HCT116 (cell line): ENCODE results near the gene GCN1. TPM values are rescaled to one million over a fixed set of nuclear protein-coding genes. Genes with fewer than 3 reads are reported as not detected.
"Not testable (repeated sequence)": the region's sequence is repeated elsewhere in the genome, so short reads cannot be mapped to it uniquely, and the experiment has no call there.

Source experiments
- ATAC-seq: fragments of 200-7000 bp; cut with Tn5 transposase; 2 replicates; pipeline ENCODE4 v1.9.1; 2020; ENCODE audit warnings: mild to moderate bottlenecking, moderate library complexity
- BruUV-seq: library from RNA; stranded (reverse); fragments of 400-500 nt; replicated peaks from 2 replicates; lab custom pipeline; 2021; lab: Mats Ljungman, UMichigan
- CTCF ChIA-PET: fragments of 300-600 bp; sonication (Branson Sonifier 250); formaldehyde crosslinking; loops from one replicate; lab custom pipeline; 2021; ENCODE audit warnings: antibody characterized with exemption; lab: Charles Lee
- POLR2A ChIA-PET: fragments of 300-600, 350-600 bp; sonication (Branson Sonifier 250); formaldehyde crosslinking; loops from one replicate; lab custom pipeline; 2021; ENCODE audit warnings: antibody characterized with exemption; lab: Charles Lee
- RAD21 ChIA-PET, 2 experiments: fragments of 300-600 bp; sonication (Branson Sonifier 250); formaldehyde crosslinking; loops; one replicate each; lab custom pipeline; 2023; ENCODE audit warnings: low total read pairs in 2 of 2; ENCODE audit not compliant: uncharacterized antibody in 2 of 2, unreplicated experiment in 2 of 2, low non-redundant PET in 1 of 2; lab: Charles Lee
- DNase-seq: peaks from one replicate; pipeline ENCODE4 v3.0.0-alpha.2; 2010; ENCODE audit warnings: low read depth, low spot score
- H2AFZ ChIP-seq: fragments of 200-600 bp; shearing (Covaris generic), sonication (generic); 2 replicates; pipeline ENCODE4 v1.6.1; 2017; ENCODE audit warnings: low read depth, mixed run types, mixed read lengths, antibody characterized with exemption, low read length; ENCODE audit not compliant: poor library complexity, severe bottlenecking
- H3K27ac ChIP-seq: 2 replicates; pipeline ENCODE4 v1.5.1; 2012; ENCODE audit warnings: low read depth, low read length
- H3K27me3 ChIP-seq: fragments of 200-600 bp; sonication (generic); 2 replicates; pipeline ENCODE4 v1.6.1; 2016; ENCODE audit warnings: mixed run types, low read length, mixed read lengths; ENCODE audit not compliant: insufficient read depth
- H3K36me3 ChIP-seq, 2 experiments: fragments of 200-500 bp in 1 of 2; fragments of 200-600 bp in 1 of 2; sonication (Bioruptor generic) in 1 of 2; sonication (generic) in 1 of 2; 2 replicates each; pipeline versions ENCODE4 v1.5.1 to v1.6.1; 2014 to 2016; ENCODE audit warnings: low read length in 2 of 2, inconsistent platforms in 1 of 2, mixed read lengths in 1 of 2, mixed run types in 1 of 2; ENCODE audit not compliant: insufficient read depth in 2 of 2, control insufficient read depth in 1 of 2
- H3K4me1 ChIP-seq, 2 experiments: fragments of 200-600 bp in 1 of 2; sonication (generic) in 1 of 2; 2 replicates each; pipeline versions ENCODE4 v1.5.1 to v1.6.1; 2012 to 2017; ENCODE audit warnings: low read length in 2 of 2, inconsistent platforms in 1 of 2, mild to moderate bottlenecking in 1 of 2, mixed read lengths in 1 of 2, mixed run types in 1 of 2, moderate library complexity in 1 of 2; ENCODE audit not compliant: insufficient read depth in 2 of 2, control insufficient read depth in 1 of 2
- H3K4me2 ChIP-seq: fragments of 200-600 bp; sonication (generic); 2 replicates; pipeline ENCODE4 v1.6.1; 2017; ENCODE audit warnings: mixed run types, low read length, mixed read lengths
- H3K4me3 ChIP-seq, 2 experiments: fragments of 200-600 bp in 1 of 2; sonication (generic) in 1 of 2; replicated peaks in 1 of 2; 2 replicates each; pipeline ENCODE4 v1.5.1; 2011 to 2016; ENCODE audit warnings: low read length in 2 of 2, control low read depth in 1 of 2, low read depth in 1 of 2, mild to moderate bottlenecking in 1 of 2, mixed read lengths in 1 of 2, mixed run types in 1 of 2
- H3K79me2 ChIP-seq: fragments of 200-600 bp; sonication (generic); 2 replicates; pipeline ENCODE4 v1.6.1; 2017; ENCODE audit warnings: mild to moderate bottlenecking, mixed run types, low read length, moderate library complexity, mixed read lengths; ENCODE audit not compliant: insufficient read depth
- H3K9ac ChIP-seq: fragments of 200-600 bp; sonication (generic); 2 replicates; pipeline ENCODE4 v1.6.1; 2016; ENCODE audit warnings: low read length, mixed read lengths
- H3K9me2 ChIP-seq: fragments of 200-600 bp; sonication (generic), shearing (Covaris generic); 2 replicates; pipeline ENCODE4 v1.6.1; 2017; ENCODE audit warnings: mixed run types, mild to moderate bottlenecking, moderate library complexity; ENCODE audit not compliant: insufficient read depth
- H3K9me3 ChIP-seq, 2 experiments: fragments of 200-500 bp in 1 of 2; fragments of 200-600 bp in 1 of 2; sonication (Bioruptor generic) in 1 of 2; sonication (generic) in 1 of 2; 2 replicates each; pipeline ENCODE4 v1.6.1; 2014 to 2017; ENCODE audit warnings: low read length in 2 of 2, mixed read lengths in 2 of 2, inconsistent platforms in 1 of 2, low read depth in 1 of 2, mild to moderate bottlenecking in 1 of 2, mixed run types in 1 of 2, moderate library complexity in 1 of 2; ENCODE audit not compliant: control insufficient read depth in 1 of 2, insufficient read depth in 1 of 2
- H4K20me1 ChIP-seq: fragments of 200-600 bp; sonication (generic), shearing (Covaris generic); 2 replicates; pipeline ENCODE4 v1.6.1; 2017; ENCODE audit warnings: mixed run types, mild to moderate bottlenecking, moderate library complexity; ENCODE audit not compliant: insufficient read depth
- CEBPB ChIP-seq: IDR thresholded peaks from 2 replicates; pipeline ENCODE4 v1.6.1; 2012; ENCODE audit warnings: low read depth
- EZH2phosphoT487 ChIP-seq: fragments of 200-600 bp; IDR thresholded peaks from 2 replicates; pipeline ENCODE4 v1.6.1; 2018; ENCODE audit warnings: antibody characterized with exemption, borderline replicate concordance
- FOSL1 ChIP-seq: IDR thresholded peaks from 2 replicates; pipeline ENCODE4 v1.6.1; 2012; ENCODE audit warnings: low read depth
- POLR2A ChIP-seq: IDR thresholded peaks from 2 replicates; pipeline ENCODE4 v1.7.0; 2011; ENCODE audit warnings: borderline replicate concordance; ENCODE audit not compliant: insufficient read depth, insufficient read length; ENCODE audit errors: extremely low read depth
- RAD21 ChIP-seq: IDR thresholded peaks from 2 replicates; pipeline ENCODE4 v1.6.1; 2012; ENCODE audit warnings: low read depth, mild to moderate bottlenecking
- SIN3A ChIP-seq: IDR thresholded peaks from 2 replicates; pipeline ENCODE4 v1.6.1; 2012; ENCODE audit warnings: low read depth
- YY1 ChIP-seq: IDR thresholded peaks from 2 replicates; pipeline ENCODE4 v1.6.1; 2011; ENCODE audit warnings: low read length, low read depth, moderate library complexity, mild to moderate bottlenecking; ENCODE audit not compliant: insufficient replicate concordance; ENCODE audit errors: extremely low read depth
- ZFX ChIP-seq: fragments of 450-650 bp; IDR thresholded peaks from 2 replicates; pipeline ENCODE4 v1.6.1; 2017
- ZNF274 ChIP-seq: fragments of 200-500 bp; sonication (Bioruptor generic); IDR thresholded peaks from 2 replicates; pipeline ENCODE4 v1.6.1; 2014; ENCODE audit warnings: mild to moderate bottlenecking, low read depth, low read length, inconsistent platforms
- intact Hi-C: fragments of 100-400 bp; cut with micrococcal nuclease; formaldehyde crosslinking; loops from 2 replicates; pipeline ENCODE4 v1.10.0; 2022
- total RNA-seq: library from RNA; stranded (reverse); gene quantifications from one replicate; pipeline ENCODE4 v1.2.1, GENCODE V29; 2021; ENCODE audit not compliant: unreplicated experiment
- TF ChIP-seq, protein P1 (sequence below): IDR thresholded peaks from 2 replicates; pipeline ENCODE4 v1.6.1; 2012
- TF ChIP-seq, protein P2 (sequence below): IDR thresholded peaks from 2 replicates; pipeline ENCODE4 v1.6.1; 2012
- TF ChIP-seq, protein P3 (sequence below): IDR thresholded peaks from 2 replicates; pipeline ENCODE4 v1.6.1; 2012; ENCODE audit warnings: low read depth
- TF ChIP-seq, protein P4 (sequence below), 3 experiments: fragments of 200-600 bp in 1 of 3; sonication (generic) in 1 of 3; IDR thresholded peaks in 2 of 3; conservative IDR thresholded peaks in 1 of 3; 2 replicates each; pipeline ENCODE4 v1.5.1; 2012 to 2017; ENCODE audit warnings: low read depth in 2 of 3, low read length in 2 of 3, antibody characterized with exemption in 1 of 3, borderline replicate concordance in 1 of 3, control low read depth in 1 of 3, mild to moderate bottlenecking in 1 of 3, mixed read lengths in 1 of 3, mixed run types in 1 of 3, moderate library complexity in 1 of 3; ENCODE audit not compliant: insufficient read depth in 1 of 3

GCN1 gene
- total RNA-seq, 1 experiment from 2014 or later = 184 TPM

DNA sequence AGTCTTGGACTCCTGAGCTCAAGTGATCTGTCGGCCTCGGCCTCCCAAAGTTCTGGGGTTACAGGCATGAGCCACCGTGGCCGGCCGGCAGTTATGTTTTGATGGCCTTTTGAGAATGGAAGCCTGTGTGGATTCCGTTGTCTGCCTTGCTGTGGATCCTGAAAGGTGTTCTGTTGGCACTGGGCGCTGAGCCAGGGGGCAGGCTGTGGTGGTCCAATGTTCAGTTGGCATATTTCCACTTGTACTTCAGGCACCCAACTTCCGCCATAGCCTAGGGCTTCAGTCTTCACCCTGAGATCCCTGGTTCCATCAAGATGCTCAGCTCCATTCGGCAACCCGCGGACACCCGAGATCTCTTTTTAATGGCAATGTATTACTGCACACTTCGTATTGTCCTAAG is 12.7 kb upstream of the GCN1 start:
- Histone ChIP-seq H3K27ac (no peak overlapping the region), H2AFZ (no peak overlapping the region), H3K4me3 (no peak overlapping the region), H3K4me1 (peaks cover 0 to 4% of the 10 kb centered on the region in 2 experiments; a peak in 3 of 4 replicates), H3K27me3 (no peaks in the 10 kb centered on the region), H3K36me3 (peaks cover 16 to 17% of the 10 kb centered on the region in 2 experiments; a peak in 2 of 4 replicates), H3K9me3 (no peaks in the 10 kb centered on the region), H3K4me2 (no peak overlapping the region), H3K9me2 (no peaks in the 10 kb centered on the region), H3K79me2 (peaks cover 5% of the 10 kb centered on the region; the same call in 1 of the 2 replicates), H3K9ac (no peak overlapping the region), H4K20me1 (no peaks in the 10 kb centered on the region)
- DNase-seq (no peak), ATAC-seq (no peak)
- TF ChIP-seq EZH2phosphoT487 = no peak
- TF ChIP-seq FOSL1 = no peak
- TF ChIP-seq, protein P1, sequence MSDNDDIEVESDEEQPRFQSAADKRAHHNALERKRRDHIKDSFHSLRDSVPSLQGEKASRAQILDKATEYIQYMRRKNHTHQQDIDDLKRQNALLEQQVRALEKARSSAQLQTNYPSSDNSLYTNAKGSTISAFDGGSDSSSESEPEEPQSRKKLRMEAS = no peak
- TF ChIP-seq, protein P2, sequence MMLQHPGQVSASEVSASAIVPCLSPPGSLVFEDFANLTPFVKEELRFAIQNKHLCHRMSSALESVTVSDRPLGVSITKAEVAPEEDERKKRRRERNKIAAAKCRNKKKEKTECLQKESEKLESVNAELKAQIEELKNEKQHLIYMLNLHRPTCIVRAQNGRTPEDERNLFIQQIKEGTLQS = no peak
- no peak for TF ChIP-seq RAD21
- TF ChIP-seq, protein P3, sequence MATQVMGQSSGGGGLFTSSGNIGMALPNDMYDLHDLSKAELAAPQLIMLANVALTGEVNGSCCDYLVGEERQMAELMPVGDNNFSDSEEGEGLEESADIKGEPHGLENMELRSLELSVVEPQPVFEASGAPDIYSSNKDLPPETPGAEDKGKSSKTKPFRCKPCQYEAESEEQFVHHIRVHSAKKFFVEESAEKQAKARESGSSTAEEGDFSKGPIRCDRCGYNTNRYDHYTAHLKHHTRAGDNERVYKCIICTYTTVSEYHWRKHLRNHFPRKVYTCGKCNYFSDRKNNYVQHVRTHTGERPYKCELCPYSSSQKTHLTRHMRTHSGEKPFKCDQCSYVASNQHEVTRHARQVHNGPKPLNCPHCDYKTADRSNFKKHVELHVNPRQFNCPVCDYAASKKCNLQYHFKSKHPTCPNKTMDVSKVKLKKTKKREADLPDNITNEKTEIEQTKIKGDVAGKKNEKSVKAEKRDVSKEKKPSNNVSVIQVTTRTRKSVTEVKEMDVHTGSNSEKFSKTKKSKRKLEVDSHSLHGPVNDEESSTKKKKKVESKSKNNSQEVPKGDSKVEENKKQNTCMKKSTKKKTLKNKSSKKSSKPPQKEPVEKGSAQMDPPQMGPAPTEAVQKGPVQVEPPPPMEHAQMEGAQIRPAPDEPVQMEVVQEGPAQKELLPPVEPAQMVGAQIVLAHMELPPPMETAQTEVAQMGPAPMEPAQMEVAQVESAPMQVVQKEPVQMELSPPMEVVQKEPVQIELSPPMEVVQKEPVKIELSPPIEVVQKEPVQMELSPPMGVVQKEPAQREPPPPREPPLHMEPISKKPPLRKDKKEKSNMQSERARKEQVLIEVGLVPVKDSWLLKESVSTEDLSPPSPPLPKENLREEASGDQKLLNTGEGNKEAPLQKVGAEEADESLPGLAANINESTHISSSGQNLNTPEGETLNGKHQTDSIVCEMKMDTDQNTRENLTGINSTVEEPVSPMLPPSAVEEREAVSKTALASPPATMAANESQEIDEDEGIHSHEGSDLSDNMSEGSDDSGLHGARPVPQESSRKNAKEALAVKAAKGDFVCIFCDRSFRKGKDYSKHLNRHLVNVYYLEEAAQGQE = no peak
- no peak for TF ChIP-seq ZFX
- TF ChIP-seq, protein P4, sequence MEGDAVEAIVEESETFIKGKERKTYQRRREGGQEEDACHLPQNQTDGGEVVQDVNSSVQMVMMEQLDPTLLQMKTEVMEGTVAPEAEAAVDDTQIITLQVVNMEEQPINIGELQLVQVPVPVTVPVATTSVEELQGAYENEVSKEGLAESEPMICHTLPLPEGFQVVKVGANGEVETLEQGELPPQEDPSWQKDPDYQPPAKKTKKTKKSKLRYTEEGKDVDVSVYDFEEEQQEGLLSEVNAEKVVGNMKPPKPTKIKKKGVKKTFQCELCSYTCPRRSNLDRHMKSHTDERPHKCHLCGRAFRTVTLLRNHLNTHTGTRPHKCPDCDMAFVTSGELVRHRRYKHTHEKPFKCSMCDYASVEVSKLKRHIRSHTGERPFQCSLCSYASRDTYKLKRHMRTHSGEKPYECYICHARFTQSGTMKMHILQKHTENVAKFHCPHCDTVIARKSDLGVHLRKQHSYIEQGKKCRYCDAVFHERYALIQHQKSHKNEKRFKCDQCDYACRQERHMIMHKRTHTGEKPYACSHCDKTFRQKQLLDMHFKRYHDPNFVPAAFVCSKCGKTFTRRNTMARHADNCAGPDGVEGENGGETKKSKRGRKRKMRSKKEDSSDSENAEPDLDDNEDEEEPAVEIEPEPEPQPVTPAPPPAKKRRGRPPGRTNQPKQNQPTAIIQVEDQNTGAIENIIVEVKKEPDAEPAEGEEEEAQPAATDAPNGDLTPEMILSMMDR (IDR thresholded peaks at IDR 0.05 in 2 of 3, conservative IDR thresholded peaks at IDR 0.05 in 1 of 3; ENCODE audit: borderline replicate concordance in 1 of 3, insufficient read depth in 1 of 3, low read depth in 2 of 3, low read length in 2 of 3) = no peak
- TF ChIP-seq SIN3A = no peak
- no peak for TF ChIP-seq YY1
- no peak for TF ChIP-seq POLR2A
- no peak for TF ChIP-seq CEBPB
- no peak for TF ChIP-seq ZNF274
- no TSS peak for BruUV-seq
- intact Hi-C loops = no loop called here
- ChIA-PET POLR2A (no interaction called here), CTCF (interaction anchor here (1.5 kb wide), 1 partner anchor 29 kb away, joined by 4 read pairs; no protein-coding TSS in a partner anchor), RAD21 (no interaction called here)

DNA sequence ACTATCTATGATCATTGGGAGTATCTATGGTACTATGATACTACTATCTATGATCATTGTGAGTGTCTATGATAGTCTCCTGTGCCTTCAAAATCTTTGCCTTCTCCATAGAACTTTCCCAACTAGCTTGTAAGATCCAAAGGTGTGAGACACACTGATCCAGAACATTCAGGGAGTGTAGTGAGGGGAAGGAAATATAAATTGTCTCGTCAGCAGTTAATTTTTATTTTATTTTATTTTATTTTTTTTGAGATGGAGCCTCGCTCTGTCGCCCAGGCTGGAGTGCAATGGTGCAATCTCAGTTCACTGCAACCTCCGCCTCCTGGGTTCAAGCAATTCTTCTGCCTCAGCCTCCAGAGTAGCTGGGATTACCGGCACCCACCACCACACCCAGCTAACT is 12.3 kb upstream of the GCN1 start:
- H3K9me2 ChIP-seq, H3K9ac ChIP-seq, H3K27me3 ChIP-seq, H3K27ac ChIP-seq, DNase-seq, RAD21 ChIA-PET, H3K4me1 ChIP-seq, BruUV-seq, H3K4me2 ChIP-seq, ATAC-seq, H3K79me2 ChIP-seq, H3K9me3 ChIP-seq, H4K20me1 ChIP-seq, intact Hi-C loops, H3K4me3 ChIP-seq, H2AFZ ChIP-seq, POLR2A ChIA-PET: not testable (repeated sequence)
- peaks cover 12 to 16% of the 10 kb centered on the region in 2 experiments; a peak in 2 of 4 replicates for H3K36me3 ChIP-seq
- CTCF ChIA-PET = interaction anchor here (1.5 kb wide), 1 partner anchor 29 kb away, joined by 4 read pairs; no protein-coding TSS in a partner anchor
